ENCODE results near the gene NAP1L1.
"Not testable (repeated sequence)": the region's sequence is repeated elsewhere in the genome, so short reads cannot be mapped to it uniquely, and the experiment has no call there.

NAP1L1 gene

DNA sequence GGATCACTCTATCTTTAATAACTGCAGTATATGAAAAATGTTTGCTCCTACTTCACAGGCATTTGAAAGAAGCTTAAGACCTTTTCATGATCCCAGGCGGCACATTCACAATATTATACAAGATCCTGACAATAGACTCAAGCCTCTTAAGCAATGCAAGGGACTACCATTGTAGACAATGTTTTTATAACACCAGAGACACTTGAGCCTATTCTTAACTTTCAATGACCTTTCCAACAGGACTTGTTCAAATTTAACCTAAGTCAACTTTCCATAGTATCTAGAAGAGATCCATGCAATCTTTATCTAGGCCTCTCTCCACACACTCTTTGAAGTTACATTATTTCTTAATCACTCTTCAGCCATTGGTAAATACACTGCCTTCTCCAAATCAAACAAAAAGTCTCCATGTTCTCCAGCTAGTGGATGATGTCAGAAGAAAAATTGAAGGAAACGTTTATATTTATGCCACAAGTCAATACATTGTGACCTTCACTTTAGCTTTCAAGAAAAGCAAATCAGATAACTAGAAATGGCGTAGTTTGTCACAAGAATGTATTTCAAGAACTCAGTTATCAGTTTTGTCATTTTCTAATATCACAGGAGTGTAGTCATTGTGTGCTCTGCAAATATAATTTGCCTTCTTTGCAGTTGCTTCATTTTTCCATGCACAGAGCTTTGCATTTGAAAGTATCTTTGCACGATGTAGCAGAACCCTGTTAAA is 94.1 kb downstream of the NAP1L1 start:
- no peak for DNase-seq (ENCODE audit: low read depth)

DNA sequence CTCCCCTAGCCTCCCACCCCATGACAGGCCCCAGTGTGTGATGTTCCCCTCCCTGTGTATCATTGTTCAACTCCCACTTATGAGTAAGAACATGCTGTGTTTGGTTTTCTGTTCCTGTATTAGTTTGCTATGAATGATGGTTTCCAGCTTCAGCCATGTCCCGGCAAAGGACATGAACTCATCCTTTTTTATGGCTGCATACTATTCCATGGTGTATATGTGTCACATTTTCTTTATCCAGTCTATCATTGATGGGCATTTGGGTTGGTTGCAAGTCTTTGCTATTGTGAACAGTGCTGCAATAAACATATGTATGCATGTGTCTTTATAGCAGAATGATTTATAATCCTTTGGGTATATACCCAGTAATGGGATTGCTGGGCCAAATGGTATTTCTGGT is 96.8 kb downstream of the NAP1L1 start:
- DNase-seq (ENCODE audit: low read depth), result not testable (repeated sequence)
